Mononuclear cell (primary cell): ENCODE measurements around the gene POLH. TPM values are rescaled to one million over a fixed set of nuclear protein-coding genes. Genes with fewer than 3 reads are reported as not detected.
"Not testable (repeated sequence)": the region's sequence is repeated elsewhere in the genome, so short reads cannot be mapped to it uniquely, and the experiment has no call there.

Experiments
- H3K27me3 ChIP-seq: 2 replicates; pipeline ENCODE4 v1.6.0; 2011; ENCODE audit warnings: low read length, control low read depth; ENCODE audit not compliant: insufficient read depth
- H3K4me1 ChIP-seq: 2 replicates; pipeline ENCODE4 v1.5.1; 2011; ENCODE audit warnings: mild to moderate bottlenecking, low read length, control low read depth; ENCODE audit not compliant: insufficient read depth
- H3K4me3 ChIP-seq: 2 replicates; pipeline ENCODE4 v1.5.1; 2011; ENCODE audit warnings: mild to moderate bottlenecking, low read length, moderate library complexity
- H3K9me3 ChIP-seq: 2 replicates; pipeline ENCODE4 v1.5.1; 2011; ENCODE audit warnings: low read depth, mild to moderate bottlenecking, control low read depth, low read length
- total RNA-seq: library from RNA; depleted of rRNA; stranded (reverse); fragments of >200 nt; gene quantifications from one replicate; pipeline ENCODE4 v1.2.3, GENCODE V29; 2012

Gene POLH
- total RNA-seq, 1 donor, result 2.7 TPM

DNA sequence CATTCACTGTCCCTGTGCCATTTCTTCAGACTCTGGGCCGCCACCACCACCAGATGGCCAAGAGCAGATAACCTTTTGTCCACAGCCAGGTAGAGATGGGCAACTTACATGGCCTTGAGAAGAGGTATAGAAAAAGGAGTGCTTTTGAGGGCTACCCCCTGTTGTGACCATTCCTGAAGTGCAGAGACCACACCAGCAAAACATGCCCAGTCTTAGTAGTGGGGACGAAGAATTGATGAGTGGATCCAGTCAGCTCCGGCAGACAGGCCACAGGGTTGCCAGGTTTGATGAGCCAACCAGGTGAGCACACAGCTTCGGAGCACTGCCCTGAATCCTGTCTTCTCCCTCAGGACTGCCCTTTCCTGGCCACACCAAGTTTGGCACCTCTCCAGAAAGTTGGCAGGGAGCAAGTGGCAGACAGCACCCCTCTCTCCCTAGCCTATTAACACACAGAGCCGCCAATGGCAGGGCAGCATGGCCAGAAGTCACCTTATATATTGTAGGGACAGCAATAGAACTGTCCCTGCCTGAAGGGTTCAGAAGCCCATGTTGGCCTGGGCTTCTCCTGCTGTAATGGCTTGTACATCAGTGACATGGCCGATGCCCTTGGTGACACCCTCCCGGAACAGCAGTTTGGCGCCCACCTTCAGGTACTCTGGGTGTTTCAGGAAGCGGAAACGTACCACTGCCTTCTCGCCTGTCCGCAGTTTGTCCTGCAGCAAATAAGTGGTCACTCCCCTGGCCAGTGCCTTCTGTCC is 45.3 kb downstream of the POLH start:
- Histone ChIP-seq H3K4me3 (no peak overlapping the region), H3K9me3 (no peaks in the 10 kb centered on the region), H3K4me1 (peaks cover 5% of the 10 kb centered on the region), H3K27me3 (no peaks in the 10 kb centered on the region)

DNA sequence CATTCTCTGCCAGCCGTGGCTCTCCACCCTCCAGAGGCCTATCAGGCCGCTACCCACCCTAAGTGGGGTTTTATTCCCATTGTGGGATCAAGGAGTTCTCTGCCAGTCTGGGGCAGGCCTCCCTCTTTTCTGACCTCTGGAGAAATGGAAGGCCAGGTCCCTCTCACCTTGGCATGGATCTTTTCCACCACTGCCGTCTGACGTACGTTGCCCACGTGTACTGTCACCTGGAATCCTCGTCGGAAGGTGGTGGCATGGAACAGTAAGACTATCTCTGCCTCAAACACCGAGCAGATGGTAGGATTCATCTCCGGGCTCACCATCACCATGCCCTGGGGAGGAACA is 45.8 kb downstream of the POLH start:
- Histone ChIP-seq H3K4me3 (no peak overlapping the region), H3K9me3 (no peaks in the 10 kb centered on the region), H3K27me3 (no peaks in the 10 kb centered on the region), H3K4me1 (peaks cover 10% of the 10 kb centered on the region)

DNA sequence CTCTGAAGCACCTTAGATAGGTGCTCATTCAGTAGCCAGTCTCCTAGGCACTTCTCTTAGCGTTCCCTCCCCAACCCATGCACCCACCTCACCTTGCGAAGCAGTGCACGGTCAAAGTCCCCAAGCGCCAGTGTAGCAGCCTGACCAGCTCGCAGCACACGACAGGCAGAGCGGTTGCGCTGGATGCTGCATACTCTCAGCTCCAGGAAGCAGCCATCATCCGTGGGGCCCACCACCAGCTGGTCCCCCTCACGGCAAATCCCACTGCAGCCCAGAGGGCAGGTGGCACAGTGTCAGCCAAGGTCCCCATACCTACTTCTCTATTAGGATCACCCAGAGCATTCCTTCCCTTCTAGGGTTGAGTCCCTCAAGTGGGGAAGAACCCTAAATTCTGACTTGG is 46.6 kb downstream of the POLH start:
- no peak overlapping the region for H3K4me3 ChIP-seq
- peaks cover 18% of the 10 kb centered on the region for H3K4me1 ChIP-seq
- H3K27me3 ChIP-seq, result no peaks in the 10 kb centered on the region
- no peaks in the 10 kb centered on the region for H3K9me3 ChIP-seq

DNA sequence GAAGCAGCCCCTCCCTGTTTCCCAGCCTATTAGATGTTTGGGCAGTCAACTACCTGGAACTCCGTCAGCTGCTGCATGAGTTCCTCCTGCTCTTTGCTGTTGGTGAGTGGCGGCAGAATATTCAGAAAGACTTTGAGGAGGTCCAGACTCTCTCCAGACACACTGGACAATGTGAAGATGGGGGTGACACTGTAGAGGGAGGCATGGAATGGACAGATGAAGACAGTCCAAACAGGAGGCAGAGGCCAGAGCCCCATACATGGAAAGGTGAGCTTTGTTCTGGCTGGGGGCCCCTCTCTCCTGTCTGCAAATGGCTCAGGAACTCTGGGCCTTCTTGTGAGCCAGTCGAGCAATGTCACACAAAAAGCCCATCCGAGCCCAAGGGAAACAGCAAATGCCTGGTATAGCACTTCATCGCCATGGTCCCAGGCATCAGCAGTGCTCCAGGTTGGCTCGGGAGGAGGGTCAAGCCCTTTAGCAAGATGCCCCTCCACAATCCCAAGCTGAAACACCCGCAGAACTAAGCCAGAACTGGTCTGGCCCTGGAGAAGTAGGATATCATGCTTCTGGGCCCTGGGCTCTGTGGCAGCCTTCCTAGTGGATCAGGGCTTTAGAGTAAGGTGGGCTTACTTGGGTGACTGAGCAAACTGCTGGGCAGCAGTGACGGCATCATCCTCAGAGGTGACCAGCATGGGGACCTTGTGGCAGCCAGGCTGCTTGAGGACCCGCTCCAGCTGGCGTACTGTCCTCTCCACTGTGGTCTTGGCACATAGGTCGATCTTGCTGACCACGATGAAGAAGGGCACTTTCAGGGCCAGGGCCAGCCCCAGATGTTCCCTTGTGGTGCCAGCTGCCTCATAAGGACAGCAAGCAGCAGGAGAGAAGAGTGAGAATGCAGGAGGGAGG is 48.1 kb downstream of the POLH start:
- no peaks in the 10 kb centered on the region for H3K27me3 ChIP-seq
- H3K4me3 ChIP-seq, result no peak overlapping the region
- no peaks in the 10 kb centered on the region for H3K9me3 ChIP-seq
- H3K4me1 ChIP-seq, result peaks cover 29% of the 10 kb centered on the region

DNA sequence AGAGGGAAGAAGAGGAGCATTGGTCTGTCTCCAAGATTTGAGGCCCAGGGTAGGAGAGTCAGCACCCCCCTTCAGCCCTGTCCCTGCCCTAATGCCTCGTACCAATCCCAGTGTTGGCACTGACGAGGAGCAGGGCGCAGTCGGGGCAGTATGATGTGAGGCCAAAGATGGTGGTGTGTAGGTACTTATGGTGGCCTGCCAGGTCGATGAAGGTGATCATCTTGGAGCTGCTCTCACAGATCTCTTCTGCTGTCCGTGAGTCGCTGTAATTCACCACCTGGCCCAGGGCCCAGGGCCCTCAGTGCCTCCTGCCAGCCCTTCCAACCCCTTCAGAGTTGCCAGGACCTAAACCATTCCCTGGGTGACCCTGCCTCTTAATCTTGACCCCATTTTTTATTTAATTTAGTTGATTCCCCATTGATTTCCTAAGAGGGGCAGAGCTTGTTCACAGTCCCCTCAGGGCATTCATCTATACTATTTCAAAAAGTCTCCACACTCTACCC is 48.9 kb downstream of the POLH start:
- Histone ChIP-seq H3K27me3 (no peaks in the 10 kb centered on the region), H3K4me1 (peaks cover 29% of the 10 kb centered on the region), H3K4me3 (no peak overlapping the region), H3K9me3 (no peaks in the 10 kb centered on the region)

DNA sequence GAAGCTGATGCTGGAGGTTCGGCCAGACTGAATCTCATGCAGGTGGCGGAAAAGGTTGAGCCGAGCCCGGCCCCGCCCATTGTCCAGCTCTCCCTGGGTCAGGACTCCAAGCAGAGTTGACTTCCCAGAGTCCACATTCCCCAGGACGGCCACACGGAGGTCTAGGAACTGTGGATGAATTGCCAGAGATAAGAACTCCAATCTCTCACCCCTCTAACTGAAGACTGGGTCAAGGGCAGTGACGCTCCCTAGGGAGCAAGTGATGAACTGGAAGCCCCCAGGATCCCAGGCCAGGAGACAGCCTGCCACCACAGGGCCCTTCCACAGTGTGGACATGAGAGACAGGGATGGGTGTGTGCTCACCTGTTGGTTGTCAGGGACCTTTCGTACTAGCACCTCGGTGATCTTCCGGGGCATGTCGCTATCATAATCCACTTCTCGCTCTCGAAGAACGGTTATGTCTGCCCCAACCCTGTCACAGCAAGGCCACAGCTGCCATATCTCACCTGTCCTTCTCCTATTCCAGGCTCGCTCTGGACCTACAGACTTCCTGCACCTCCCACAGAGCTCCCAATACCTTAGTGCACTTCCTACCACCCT is 49.5 kb downstream of the POLH start:
- no peaks in the 10 kb centered on the region for H3K9me3 ChIP-seq
- H3K4me1 ChIP-seq, result peaks cover 36% of the 10 kb centered on the region
- H3K27me3 ChIP-seq, result no peaks in the 10 kb centered on the region
- H3K4me3 ChIP-seq, result no peak overlapping the region

DNA sequence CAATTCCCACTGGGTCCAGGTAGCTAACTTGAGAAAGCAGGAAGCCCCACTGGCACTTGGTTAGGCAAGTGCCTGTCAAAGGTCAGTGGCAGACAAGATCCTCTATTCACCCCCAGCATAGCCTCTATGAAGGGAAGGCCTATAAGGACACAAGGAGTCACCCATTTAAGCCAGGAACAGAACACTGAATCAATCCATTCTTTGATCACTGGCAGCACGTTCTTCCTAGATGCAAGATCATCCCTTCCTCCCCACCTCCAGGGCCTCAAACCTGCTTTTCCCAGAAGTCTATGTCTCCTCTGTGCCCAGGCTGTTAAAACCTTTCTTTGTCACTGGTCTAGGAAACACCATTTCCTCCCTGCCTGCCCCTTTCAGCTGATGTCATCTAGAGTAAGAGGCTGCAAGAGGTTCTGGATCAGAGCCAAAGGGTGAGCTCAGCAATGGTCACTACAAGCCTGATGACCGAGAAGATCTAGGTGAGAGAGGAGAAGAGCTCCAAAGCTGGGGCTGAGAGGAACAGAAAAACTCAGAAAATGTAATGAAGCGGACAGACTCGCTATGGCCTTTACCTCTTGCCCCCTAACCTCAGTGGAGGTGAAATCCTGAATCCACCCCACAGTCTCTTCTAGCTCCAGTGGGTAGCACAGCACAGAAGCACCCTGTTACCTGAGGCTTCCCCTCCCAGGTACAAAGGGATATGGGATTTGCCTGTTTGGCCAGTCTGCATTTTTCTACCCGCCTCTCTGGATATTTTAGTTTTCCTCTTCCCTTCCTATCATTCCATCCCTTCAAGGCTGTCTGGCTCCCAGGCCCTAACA is 51.2 kb downstream of the POLH start:
- Histone ChIP-seq H3K27me3 (no peaks in the 10 kb centered on the region), H3K4me1 (peaks cover 46% of the 10 kb centered on the region), H3K9me3 (no peaks in the 10 kb centered on the region), H3K4me3 (no peak overlapping the region)

DNA sequence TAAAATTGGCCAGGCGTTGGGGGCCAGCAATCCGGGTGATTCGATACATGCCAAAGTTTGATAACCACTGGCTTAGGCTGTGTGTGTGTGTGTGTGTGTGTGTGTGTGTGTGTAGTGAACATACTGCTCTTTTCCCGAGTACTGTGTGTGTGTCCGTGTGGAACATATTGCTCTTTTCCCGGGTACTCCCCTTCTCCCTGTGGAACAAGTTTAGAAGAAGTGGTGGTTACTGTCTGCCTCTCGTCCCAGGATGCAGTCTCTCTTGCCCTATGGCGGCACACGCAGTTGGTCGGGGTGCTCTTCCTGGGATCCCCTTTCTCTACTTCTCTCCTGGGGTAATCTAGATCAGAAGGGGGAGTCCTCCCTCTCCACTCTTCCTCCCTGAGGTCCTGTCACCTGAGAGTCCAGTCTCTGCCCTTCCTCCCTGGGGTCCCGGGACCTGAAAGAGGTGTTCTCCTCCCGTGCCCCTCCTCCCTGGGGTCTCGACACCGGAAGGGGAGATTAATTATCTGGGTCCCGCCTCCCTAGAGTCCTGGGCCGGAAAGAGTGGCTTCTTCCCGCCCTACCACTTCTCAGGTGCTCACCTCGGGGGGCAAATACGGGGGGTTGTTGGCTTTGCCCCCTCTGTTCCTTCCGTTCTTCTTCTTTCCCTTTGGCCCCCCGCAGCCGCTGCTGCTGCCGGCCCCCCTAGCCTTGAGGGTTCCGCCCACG is 52.6 kb downstream of the POLH start:
- Histone ChIP-seq H3K27me3 (no peaks in the 10 kb centered on the region), H3K4me3 (peak overlapping the region; percentile 96), H3K9me3 (no peaks in the 10 kb centered on the region), H3K4me1 (peaks cover 49% of the 10 kb centered on the region)

DNA sequence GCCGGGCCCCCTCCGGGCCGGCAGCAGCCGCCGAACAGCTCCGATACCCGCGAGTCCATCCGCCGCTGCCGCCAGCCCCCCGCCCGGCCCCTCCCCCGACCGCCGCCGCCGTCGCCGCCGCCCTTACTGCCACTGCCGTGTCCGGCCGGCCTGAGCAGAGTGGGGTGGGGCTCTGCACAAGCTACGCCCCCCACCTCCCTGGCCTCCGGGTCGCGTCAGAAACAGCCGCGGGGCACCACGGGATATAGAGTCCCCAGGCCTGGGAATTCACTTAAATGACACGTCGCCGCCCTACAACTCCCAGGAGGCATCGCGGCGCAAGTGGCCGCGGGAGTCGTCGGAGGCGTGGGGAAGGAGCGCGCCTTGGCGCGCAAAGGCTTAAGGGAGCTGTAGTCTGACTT is 53.1 kb downstream of the POLH start, which contains the start of gene GTPBP2:
Gene GTPBP2 (minus strand): TSS at position 161 of the 401 bp plus-strand sequence. CDS start 102 bp downstream, at position 59.
- Histone ChIP-seq H3K9me3 (no peaks in the 10 kb centered on the region), H3K4me1 (peaks cover 49% of the 10 kb centered on the region), H3K27me3 (no peaks in the 10 kb centered on the region), H3K4me3 (peak within 1 kb of the TSS; percentile 96)

DNA sequence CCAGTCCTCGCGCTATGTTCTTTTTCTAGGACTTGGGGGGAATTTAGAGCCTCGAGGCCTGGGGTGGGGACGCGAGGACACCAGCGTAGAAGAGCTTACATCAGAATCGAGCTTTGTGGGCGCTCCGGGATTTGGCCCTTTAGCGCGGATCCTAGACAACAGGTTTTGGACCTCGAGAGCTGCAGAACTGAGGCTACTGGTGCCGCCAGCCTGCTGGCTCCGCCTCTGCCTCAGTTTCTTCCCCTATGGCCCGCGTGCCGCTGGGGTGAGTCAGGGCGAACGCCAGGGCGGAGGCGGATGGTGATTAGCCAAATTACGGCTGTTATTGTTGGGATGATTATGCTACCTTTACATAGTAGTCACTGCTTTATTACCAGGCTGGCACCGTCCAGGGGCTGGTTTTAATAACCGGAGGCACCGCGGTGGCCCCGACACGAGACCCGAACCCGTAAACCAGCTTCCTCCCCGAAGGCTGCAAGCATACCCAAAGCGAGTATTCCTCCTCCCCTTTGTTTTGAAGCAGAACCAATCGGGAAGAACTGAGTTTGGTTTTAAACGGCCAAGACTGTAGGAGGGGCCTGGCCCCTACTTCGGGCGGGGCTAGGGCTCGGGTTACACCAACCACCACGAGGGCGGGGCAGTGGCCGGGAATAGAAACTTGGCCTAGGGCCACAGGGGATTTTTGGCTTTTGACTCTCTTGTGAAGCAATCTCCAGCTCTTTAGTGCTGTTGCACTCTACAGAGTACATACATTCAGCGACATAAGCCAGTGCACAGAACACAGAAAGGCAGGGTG is 53.7 kb downstream of the POLH start:
- Histone ChIP-seq H3K27me3 (no peaks in the 10 kb centered on the region), H3K4me1 (peaks cover 49% of the 10 kb centered on the region), H3K4me3 (peak overlapping the region; percentile 96), H3K9me3 (no peaks in the 10 kb centered on the region)

DNA sequence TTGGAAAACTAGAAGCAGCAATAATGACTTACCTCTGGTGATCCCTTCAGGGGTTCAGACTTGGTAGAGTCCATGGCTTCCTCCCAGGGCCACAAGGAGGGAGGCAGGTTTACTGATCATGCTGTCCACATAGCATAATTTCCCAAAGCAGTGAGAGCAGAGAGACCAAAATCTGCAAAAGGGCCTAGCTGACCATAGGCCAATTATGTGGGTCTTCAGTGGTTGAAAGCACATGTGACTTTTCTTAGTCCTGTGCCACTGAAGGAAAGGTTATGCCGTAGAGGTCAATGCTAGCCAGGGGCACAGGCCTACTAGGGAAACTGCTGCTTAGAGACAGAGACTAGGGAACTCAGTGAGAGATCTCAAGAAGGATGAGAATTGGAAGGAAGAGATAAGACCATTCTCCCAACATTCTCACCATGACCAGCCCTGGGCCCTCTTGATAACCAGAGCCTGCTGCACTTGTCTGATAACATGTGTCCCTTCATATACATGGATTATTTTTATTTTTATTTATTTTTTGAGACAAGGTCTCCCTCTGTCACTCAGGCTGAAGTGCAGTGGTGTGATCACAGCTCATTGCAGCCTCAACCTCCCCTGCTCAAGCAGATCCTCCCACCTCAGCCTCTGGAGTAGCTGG is 55.1 kb downstream of the POLH start:
- Histone ChIP-seq H3K27me3 (no peaks in the 10 kb centered on the region), H3K9me3 (no peaks in the 10 kb centered on the region), H3K4me1 (peaks cover 55% of the 10 kb centered on the region), H3K4me3 (no peak overlapping the region)

DNA sequence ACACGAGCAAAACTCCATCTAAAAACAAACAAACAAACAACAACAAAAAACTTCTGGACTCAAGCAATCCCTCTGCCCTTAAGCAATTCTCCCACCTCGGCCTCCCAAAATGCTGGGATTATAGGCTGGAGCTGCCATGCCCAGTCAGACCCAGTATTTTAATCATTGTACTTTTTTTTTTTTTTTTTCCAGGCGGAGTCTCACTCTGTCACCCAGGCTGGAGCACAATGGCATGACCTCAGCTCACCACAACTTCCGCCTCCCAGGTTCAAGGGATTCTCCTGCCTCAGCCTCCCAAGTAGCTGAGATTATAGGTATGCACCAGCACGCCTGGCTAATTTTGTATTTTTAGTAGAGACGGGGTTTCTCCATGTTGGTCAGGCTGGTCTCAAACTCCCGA is 57.0 kb downstream of the POLH start:
- not testable (repeated sequence) for H3K27me3 ChIP-seq, H3K4me3 ChIP-seq, H3K9me3 ChIP-seq
- H3K4me1 ChIP-seq, result peaks cover 55% of the 10 kb centered on the region

DNA sequence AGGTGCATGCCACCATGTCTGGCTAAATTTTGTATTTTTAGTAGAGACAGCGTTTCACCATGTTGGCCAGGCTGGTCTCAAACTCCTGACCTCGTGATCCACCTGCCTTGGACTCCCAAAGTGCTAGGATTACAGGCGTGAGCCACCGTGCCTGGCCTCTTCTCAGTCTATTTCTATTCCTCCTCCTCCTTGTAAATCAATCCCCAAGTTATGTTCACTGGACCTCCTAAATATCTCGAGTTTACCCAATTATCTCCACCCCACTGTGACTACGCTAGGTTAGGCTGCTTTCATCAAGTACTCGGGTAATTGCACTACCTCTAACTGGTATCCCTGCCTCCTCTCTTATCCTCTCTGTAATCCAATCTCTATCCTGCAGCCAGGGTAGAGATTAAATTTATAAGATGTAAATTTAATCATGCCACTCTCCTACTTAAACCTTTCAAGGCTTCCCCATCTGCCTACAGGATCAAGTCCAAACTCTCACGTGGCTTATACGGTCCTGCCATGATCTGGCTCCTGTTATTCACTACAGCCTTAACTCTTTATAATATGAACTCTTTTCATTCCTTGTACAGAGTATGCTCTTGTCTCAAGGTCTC is 58.8 kb downstream of the POLH start:
- no peak overlapping the region for H3K4me3 ChIP-seq
- no peaks in the 10 kb centered on the region for H3K9me3 ChIP-seq
- H3K4me1 ChIP-seq, result peaks cover 58% of the 10 kb centered on the region
- no peaks in the 10 kb centered on the region for H3K27me3 ChIP-seq
